GM12891 (cell line): Measurements from ENCODE around the gene ASCC2.

ENCODE experiments used
- POLR2A ChIP-seq: IDR thresholded peaks from 2 replicates; pipeline ENCODE4 v1.6.1; 2011; ENCODE audit warnings: low read depth, low read length, control low read depth
- POLR2AphosphoS5 ChIP-seq: IDR thresholded peaks from 2 replicates; pipeline ENCODE4 v1.6.1; 2011; ENCODE audit warnings: low read depth, low read length, control low read depth
- TAF1 ChIP-seq: IDR thresholded peaks from 2 replicates; pipeline ENCODE4 v1.6.1; 2011; ENCODE audit warnings: low read depth, low read length, control low read depth

DNA sequence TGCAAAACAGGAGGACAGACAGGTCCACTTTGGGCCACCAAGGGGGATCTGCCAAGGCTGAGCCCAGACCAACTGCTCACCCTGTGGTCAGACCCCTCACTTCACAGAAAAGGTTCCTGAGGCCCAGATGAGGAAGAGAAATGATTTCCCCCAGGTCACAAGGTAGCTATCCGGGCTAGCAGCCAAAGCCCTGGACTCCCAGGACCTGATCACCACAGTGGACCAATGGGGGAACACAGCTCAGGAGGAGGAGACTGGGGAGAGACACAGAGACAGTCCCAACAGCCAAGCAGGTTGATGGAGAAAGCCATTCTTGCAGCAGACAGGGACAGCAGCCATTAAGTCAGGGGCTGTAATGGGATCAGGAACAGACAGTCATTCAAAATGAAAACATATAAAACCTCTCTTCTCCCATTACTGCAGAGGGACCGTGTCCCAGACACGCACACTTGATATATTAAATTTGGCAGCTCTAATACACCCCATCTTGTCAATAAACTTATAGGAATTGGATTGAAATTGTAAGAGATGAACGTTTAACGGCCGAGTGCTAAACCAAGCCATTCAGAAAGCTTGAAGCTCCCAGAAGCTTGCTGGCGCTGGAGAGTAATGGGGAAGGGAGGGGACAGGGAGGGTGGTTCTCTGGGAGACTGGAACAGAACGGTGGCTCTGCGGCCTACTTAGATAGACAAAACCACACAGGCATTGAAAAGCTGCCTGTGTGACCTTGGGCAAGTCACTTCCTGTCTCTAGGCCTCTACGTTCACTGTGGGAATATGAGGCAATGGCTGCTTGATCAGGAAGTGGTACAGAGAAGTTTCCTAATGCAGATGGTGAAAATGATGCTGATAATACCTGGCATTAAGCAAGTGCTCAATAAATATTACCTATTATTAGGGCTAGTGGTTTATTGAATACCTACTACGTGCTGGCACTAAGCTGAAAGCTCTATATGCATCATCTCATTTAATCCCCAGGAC lies 87.2 kb downstream of the ASCC2 start:
- TF ChIP-seq POLR2A (no peak), POLR2AphosphoS5 (no peak), TAF1 (no peak)
